Measurements from ENCODE around the gene DNAJB6. TPM values are rescaled to one million over a fixed set of nuclear protein-coding genes. Genes with fewer than 3 reads are reported as not detected.
"Not testable (repeated sequence)": the region's sequence is repeated elsewhere in the genome, so short reads cannot be mapped to it uniquely, and the experiment has no call there.

Gene DNAJB6
- polyA plus RNA-seq, 4 donors: 151 to 175 (median 167) TPM

DNA sequence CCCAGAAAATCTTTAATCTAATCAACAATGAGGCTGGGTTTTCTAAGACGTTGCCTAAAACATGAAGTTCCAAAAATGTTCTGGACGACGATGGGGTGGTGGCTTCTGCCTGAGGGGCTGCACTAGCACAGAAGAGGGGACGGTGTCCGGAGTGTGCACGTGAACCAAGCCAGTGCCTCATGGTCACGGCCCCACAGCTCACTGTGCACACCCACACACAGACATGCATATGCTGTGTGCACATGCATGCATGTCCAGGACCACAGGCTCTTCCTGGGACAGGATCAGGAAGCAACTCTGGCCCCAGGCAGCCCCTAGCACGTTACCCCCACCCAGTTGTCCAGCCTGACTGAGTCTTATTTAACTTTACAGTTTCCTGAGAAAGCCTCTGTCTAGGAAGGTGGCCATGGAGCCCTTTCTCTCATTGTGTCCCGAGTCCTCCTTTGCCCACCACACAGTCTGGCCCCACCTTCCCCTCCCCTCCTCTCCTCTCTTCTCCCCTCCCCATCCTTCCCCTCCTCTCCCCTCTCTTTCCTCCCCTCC, 100.8 kb downstream of the DNAJB6 start:
- no peak for DNase-seq (ENCODE audit: low read depth in 4 of 4, low spot score in 3 of 4)

DNA sequence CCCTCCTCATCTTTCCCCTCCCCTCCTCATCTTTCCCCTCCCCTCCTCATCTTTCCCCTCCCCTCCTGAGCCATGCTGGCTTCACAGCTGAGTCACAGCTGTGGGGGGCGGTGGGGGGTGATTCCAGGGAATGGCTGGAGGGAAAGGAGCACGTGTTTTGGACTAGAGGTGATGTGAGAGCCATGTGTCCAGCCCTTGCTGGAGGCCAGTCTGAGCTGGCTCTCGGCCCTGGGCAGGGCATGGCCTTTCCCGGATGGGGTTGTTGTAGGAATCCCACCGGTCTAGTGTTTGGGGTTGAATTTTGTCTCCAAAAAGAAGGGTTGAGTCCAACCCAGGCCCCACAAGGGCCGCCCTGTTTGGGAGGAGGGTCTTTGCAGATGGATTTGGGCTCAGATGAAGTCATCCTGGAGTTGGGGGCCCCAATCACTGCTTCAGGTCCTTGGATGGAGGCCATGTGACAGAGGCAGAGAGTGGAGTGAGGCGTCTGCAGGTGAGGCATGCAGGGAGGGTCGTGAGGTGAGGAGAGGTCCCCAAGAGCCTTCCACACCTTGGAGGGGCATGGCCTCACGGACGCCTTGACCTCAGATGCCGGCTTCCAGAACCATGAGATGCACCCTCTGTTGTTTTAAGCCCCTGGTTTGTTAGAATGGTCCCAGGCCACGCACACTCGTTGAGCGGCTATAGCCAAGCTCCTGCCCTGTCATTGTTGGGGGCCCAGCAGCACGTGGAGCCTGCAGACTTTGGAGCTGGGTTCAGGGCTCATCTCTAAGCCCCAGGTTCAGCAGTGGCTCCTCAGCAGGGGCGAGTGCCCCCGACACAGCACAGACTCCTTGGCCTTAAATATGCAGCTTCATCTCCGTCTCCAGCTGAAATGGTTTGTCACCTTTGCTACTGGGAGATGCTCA, 101.6 kb downstream of the DNAJB6 start:
- DNase-seq (ENCODE audit: low read depth in 4 of 4, low spot score in 3 of 4): no peak

DNA sequence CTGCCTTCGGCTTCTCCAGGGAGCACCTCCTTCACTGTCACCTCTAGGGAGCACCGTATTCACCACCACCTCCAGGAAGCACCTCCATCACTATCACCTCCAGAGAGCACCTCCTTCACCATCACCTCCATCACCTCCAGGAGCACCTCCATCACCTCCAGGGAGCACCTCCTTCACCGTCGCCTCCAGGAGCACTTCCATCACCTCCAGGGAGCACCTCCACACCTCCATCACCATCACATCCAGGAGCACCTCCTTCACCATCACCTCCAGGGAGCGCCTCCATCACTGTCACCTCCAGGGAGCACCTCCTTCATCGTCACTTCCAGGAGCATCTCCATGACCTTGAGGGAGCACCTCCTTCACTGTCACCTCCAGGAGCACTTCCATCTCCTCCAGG, 102.3 kb downstream of the DNAJB6 start:
- no peak for DNase-seq (ENCODE audit: low read depth in 4 of 4, low spot score in 3 of 4)

DNA sequence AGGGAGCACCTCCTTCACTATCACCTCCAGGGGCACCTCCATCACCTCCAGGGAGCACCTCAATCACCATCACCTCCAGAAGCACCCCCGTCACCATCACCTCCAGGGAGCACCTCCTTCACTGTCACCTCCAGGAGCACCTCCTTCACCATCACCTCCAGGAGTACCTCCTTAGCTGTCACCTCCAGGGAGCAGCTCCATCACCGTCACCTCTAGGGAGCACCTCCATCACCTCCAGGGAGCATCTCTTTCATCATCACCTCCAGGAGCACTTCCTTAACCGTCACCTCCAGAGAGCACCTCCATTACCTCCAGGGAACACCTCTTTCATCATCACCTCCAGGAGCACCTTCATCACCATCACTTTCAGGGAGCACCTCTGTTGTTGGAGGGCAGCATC, 103.0 kb downstream of the DNAJB6 start:
- no peak for DNase-seq (ENCODE audit: low read depth in 4 of 4, low spot score in 3 of 4)

DNA sequence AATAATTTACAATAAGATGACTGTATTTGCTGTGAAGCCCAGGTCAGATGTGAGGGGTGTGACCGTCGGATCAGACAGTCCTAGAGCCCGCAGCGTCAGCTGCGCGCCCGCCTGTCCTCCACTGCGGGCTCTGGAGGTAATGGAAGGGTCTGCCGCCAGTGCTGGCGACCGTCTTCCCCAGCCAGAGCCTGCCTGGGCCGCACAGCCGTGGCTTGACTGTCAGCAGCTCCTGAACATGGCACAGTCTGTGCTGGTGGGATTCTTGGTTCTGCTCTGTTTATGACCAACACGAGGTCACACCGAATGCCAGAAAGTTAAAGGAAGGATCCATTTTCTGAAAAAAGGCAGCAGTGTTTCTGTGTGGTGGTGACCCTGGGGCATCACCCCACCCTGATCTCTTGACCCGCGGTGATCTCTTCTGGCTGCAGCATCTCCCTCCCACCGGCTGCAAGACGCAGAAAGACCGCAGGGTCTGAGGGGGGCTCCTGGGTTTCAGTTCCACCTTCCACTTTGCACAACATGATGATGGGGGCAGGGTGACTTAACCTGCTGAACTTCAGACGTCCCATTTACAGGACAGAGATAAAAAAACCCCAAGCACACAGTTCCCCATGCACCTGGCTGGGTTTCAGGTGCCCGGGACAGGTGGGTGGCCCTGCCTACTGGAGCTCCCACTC, 103.7 kb downstream of the DNAJB6 start:
- no peak for DNase-seq (ENCODE audit: low read depth in 4 of 4, low spot score in 3 of 4)

DNA sequence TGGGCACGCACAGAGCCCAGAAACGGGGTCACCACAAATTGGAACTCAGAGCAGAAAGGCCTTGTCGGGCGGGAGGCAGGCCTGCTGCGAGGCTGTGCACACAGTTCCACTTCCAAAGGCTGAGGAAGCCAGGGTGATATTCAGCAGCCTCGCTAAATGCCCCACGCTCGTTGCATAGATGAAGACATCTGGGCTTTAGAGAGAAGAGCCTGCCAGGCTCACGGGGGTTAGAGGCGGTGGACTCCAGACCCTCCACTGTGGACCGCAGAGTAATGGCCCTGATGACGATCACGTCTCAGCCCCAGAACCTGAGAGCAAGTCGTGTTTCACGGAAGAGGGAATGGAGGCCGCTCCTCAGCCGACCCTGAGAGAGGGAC, 104.2 kb downstream of the DNAJB6 start:
- no peak for DNase-seq (ENCODE audit: low read depth in 4 of 4, low spot score in 3 of 4)

DNA sequence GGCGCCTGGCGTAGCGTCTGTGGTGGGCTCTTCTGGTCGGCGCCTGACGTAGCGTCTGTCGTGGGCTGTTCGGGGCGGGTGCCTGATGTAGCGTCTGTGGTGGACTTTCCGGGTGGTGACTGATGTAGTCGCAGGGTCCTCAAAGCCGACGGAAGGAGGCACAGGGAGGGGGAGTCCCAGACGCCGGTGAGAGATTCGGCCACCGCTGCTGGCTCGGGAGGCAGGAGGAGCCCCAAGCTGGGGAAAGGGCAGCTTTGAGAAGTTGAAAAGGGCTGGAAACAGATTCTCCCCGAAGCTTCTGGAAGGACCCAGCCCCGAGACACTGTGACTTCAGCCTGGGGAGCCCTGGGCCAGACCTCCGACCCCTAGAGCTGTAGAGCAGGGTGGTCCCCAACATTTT, 105.7 kb downstream of the DNAJB6 start:
- no peak for DNase-seq (ENCODE audit: low read depth in 4 of 4, low spot score in 3 of 4)

DNA sequence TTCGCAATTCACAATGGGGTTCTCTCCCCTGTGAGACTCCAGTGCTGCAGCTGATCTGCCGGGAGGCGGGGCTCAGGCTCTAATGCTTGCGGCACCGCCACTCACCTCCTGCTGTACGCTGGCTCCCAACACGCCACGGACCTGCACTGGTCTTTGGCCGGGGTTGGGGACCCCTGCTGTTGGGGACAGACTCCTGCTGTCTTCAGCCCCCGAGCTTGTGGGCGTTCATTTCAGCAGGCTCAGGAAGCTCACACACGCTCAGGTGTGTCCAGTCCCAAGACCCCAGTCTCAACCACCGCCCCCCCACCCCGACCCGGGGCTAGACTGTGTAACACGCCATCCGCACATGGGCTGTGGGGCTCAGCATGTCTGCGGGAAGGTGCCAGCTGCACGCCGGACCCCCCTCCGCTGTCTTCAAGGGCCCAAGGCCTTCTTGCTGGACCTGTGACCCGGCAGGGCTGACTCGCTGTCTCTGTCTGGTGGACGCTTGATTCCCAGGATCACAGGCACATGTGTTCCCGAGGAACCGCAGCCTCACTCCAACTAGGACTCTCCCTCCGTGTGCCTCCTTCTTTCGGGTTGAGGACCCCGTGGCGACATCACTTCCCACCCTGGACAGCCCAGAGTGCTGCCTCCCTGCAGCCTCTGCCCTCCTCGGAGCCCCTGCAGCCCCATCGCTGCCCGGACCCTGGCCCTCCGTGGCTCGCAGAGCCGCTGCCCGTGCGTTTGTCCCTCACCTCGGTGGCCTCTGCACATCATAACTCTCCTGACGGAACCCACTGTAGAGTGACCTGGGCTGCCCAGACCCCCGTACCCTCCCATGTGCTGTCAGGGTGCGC, 106.4 kb downstream of the DNAJB6 start:
- no peak for DNase-seq (ENCODE audit: low read depth in 4 of 4, low spot score in 3 of 4)

DNA sequence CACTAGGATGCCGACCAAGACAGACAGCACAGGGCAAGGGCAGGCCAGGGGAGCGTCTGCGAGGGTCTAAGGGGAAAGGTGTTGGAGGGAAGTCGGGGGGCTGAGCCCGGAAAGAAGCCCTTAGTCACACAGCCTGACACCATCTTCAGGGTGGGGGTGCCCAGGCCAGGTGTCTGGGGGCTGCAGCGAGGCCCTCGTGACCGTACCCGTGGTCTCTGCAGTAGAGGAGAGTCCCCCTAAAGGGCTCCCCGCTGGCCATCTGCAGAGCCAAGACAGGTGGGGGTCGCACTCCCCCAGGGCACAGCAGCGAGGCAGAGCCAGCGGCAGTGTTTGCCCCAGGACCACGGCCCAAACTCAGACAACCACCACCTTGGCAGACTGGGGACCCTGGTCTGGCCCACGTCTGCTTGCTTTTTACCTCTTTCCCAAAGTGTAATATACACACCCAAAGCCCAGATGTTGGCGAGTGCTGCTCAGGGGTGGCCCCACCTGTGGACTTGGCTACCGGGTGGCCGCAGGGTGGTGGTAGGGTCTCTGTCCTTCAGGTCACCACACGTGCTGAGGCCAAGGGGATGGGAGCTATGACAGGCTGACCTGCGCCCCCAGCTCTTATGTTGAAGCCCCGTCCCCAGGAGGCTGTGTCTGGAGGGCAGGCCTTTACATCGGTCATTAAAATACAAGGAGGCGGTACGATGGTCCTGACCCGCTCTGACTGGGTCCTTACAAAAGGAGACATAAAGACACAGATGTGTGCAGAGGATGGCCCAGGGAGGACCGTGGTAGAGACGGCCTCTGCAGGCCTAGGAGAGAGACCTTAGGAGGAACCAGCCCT, 107.4 kb downstream of the DNAJB6 start:
- DNase-seq (ENCODE audit: low read depth in 4 of 4, low spot score in 3 of 4): no peak

DNA sequence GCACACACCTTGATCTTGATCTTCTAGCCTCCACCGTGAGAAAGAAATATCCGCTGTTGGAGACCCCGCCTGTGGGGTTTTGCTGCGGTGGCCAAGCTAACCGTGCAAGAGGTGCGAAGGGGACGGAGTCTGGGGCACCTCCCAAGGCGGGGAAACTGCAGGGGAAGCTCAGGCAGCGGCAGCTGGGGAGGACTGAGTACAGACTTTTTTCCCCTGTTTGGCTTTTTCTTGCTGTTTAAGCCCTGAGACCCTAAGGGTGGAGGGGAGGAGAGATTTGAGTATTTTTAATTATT, 108.0 kb downstream of the DNAJB6 start:
- DNase-seq (ENCODE audit: low read depth in 4 of 4, low spot score in 3 of 4): no peak

DNA sequence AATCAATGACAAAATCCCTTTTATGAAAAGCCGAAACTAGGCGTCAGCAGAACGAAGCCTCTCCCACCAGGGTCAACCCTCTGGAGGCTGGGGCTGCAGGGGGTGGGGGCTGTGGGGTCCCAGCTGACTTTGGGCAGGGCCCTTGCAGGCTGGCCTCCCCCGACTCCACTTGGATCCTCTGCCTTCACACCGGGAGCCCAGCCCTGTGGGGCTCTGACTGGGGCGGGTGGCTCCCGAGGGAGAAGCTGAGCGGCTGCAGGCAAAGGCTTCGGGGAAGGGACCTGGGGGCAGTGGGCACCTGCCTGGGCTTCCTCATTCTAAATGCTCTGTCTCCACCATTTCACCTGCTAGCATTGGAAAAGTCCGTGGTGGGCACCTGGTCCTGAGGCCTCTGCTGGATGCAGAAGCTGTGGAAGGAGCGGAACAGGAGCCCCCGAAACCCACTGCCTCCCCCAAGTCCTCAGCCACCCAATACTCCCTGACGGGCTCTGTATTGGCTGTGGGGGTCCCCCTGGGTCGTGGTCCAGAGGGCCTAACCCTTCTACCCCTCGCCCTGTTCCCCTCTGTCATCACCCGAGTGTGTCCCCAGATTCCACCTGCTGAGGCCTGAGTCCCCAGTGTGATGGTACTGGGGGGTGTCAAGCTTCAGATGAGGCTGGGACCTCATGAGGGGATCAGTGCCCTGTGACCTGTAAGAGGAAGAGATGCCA, 108.6 kb downstream of the DNAJB6 start:
- DNase-seq (ENCODE audit: low read depth in 4 of 4, low spot score in 3 of 4): no peak

DNA sequence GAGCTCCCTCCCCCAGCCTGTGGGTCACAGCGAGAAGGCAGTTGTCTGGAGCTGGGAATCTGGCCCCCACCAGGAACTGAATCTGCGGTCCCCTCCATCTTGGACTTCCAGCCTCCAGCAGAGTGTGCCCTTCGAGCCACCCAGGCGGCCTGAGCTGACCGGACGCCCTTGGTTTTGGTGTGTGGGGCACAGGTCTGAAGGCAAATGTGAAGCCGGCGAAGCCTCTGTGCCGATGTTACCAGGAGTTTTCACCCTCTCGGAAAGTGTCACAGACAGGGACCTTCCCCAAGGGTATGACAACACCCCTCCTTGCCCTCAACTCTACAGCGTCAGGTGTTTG, 109.1 kb downstream of the DNAJB6 start:
- DNase-seq (ENCODE audit: low read depth in 4 of 4, low spot score in 3 of 4): no peak

DNA sequence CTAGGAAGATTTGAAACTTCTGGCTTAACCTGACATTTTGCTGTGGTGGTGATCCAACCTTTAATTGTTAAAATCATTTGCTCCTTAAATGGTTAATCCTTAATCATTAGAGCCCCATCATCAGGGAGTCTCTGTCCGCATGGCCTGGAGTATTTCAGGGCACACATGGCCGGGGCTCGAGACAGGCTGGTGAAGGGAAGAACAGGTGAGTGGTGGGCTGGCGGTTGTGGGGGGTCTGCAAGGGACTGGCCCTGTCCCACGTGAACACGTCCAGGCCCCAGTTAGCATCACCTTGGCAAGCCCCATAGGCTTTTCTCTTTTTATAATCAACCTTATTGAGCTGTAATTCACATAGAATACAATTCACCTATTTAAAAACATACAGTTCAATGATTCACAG, 109.5 kb downstream of the DNAJB6 start:
- no peak for DNase-seq (ENCODE audit: low read depth in 4 of 4, low spot score in 3 of 4)

DNA sequence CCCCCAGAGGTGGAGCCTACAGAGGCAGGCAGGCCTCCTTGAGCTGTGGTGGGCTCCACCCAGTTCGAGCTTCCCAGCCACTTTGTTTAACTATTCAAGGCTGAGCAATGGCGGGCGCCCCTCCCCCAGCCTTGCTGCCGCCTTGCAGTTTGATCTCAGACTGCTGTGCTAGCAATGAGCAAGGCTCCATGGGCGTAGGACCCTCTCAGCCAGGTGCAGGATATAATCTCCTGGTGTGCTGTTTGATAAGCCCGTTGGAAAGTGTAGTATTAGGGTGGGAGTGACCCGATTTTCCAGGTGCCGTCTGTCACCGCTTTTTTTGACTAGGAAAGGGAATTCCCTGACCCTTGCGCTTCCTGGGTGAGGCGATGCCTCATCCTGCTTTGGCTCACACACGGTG, 117.2 kb downstream of the DNAJB6 start:
- DNase-seq (ENCODE audit: low read depth in 4 of 4, low spot score in 3 of 4): not testable (repeated sequence)

DNA sequence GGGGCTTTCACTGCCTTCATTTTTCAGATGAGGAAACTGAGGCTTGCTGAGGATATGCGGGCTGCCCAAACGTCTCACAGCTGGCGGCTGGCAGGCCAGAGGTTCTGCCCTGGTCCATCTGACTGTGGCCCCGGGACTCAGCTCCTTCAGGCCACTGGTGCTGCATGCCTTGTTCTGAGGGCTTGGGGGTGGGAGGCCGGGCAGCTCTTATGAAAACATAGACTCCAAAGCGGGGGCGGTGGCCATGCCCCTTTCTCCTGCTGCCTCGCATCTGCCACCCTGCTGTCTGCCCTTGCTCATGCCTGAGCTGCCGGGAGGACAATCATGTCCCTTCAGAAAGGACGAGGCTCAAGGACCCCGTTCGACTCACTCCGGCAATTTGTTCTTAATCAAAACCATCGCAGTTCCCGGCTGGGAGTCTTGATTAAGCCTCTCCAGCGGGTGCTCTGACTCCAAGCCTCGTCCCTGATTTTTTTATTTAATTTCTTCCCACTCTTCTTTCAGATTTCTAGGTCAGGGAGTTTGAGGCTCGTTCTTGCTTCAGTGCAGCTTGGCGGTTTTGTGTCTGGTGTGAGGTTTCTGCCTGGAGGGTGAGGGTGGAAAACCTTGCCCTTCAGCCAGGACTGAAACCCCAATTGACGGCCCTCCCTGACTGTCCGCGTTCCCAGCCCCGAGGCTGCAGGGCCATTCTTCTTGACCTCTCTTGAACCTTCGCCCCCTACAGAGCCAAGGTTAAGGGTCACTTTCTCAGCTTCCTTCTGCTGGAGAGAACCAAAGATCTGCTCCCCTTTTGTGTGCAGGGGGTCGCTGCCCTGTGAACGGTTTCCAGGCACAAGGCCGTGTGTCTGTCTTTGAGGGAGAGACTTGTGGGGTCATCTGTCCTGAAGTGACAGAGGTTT, 120.8 kb downstream of the DNAJB6 start:
- DNase-seq (ENCODE audit: low read depth in 4 of 4, low spot score in 3 of 4): no peak

DNA sequence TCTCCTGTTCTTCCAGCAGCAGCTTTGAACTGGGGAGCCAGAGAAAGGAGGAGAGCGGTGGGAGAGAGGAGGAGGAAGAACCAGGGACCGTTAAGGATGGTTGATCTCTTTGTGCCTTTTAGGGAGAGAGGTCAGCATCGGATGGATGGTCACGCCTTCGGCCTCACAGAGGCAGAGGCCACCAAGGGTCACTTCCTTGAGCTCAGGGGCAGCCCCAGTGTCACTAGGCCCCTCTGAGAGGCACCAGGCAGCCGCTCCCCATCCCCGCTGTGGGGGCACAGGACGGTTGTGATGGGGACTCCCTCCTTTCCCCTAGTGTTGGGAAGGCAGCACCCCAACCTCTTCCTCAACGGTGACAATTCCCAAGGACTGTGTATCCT, 121.4 kb downstream of the DNAJB6 start:
- no peak for DNase-seq (ENCODE audit: low read depth in 4 of 4, low spot score in 3 of 4)

DNA sequence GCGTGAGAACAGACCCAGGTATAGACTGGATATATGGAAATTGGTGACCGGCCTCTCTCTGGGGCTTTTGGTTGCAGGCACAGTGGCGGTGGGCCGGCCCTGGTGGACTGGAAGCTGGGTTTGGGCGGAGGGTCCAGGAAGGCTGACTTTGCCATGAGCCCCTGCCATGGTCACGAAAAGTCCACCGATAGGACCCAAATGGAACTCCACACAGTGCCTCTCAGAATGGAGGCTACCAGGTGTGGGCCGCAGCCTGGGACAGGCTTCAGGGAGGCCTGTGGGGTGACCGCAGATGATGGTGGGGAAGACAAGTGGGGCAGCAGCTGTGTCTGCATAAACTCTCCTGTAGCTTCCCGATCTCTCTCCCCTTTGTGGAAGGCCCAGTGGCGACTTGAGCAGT, 123.2 kb downstream of the DNAJB6 start:
- DNase-seq (ENCODE audit: low read depth in 4 of 4, low spot score in 3 of 4): no peak

DNA sequence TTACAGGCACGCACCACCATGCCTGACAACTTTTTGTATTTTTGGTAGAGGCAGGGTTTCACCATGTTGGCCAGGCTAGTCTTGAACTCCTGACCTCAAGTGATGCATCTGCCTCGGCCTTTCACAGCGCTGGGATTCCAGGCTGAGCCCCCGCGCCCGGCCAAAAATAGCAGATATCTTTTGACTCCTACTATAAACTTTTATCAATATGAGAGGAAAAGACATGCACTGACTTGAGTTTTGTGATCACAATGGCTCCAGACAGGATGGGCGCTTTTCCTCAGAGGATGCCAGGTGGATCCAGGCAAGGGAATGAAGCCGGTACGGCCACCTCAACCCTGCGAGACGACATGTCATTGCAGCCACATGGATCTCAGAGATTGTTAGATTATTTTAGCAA, 123.9 kb downstream of the DNAJB6 start:
- DNase-seq (ENCODE audit: low read depth in 4 of 4, low spot score in 3 of 4): no peak
